Rectal smooth muscle tissue (tissue), 1 donor: ENCODE data around the gene SERTAD2.
A peak's percentile ranks its signal among the peaks of the same experiment; 100 is the strongest.

Experiments
- H3K27ac ChIP-seq: one replicate; pipeline ENCODE4 v1.7.0; 2013; ENCODE audit warnings: low read depth, low read length, inconsistent platforms
- H3K27me3 ChIP-seq: one replicate; pipeline ENCODE4 v1.7.0; 2013; ENCODE audit warnings: low read length; ENCODE audit not compliant: control insufficient read depth, insufficient read depth
- H3K36me3 ChIP-seq: one replicate; pipeline ENCODE4 v1.7.0; 2013; ENCODE audit warnings: low read length; ENCODE audit not compliant: control insufficient read depth, insufficient read depth
- H3K4me1 ChIP-seq: one replicate; pipeline ENCODE4 v1.7.0; 2013; ENCODE audit warnings: low read length; ENCODE audit not compliant: control insufficient read depth, insufficient read depth
- H3K4me3 ChIP-seq: one replicate; pipeline ENCODE4 v1.7.0; 2013; ENCODE audit warnings: low read length
- H3K9ac ChIP-seq: one replicate; pipeline ENCODE4 v1.7.0; 2013; ENCODE audit warnings: low read length

Gene SERTAD2

GRCh38 chr2:64666810-64667438, 13.2 kb upstream of the SERTAD2 start:
- no peak overlapping the region for H3K9ac ChIP-seq
- no peaks in the 10 kb centered on the region for H3K27me3 ChIP-seq
- H3K4me1 ChIP-seq: no peaks in the 10 kb centered on the region
- no peak overlapping the region for H3K27ac ChIP-seq
- H3K4me3 ChIP-seq: no peak overlapping the region
- no peaks in the 10 kb centered on the region for H3K36me3 ChIP-seq

DNA sequence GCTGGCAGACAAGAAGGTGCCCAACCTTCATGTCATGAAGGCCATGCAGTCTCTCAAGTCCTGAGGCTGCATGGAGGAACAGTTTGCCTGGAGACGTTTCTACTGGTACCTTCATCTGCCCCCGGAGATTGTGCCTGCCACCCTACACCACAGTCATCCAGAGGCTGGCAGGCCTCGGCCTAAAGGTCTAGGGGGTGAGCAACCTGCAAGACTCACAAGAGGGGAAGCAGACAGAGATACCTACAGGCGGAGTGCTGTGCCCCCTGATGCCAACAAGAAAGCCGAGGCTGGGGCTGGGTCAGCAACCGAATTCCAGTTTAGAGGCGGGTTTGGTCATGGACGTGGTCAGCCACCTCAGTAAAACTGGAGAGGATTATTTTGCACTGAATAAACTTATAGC, 12.0 kb upstream of the SERTAD2 start:
- Histone ChIP-seq H3K4me3 (no peak overlapping the region), H3K27me3 (no peaks in the 10 kb centered on the region), H3K4me1 (no peaks in the 10 kb centered on the region), H3K36me3 (no peaks in the 10 kb centered on the region), H3K9ac (no peak overlapping the region), H3K27ac (no peak overlapping the region)

GRCh38 chr2:64663402-64663801, 9.7 kb upstream of the SERTAD2 start:
- Histone ChIP-seq H3K27me3 (no peaks in the 10 kb centered on the region), H3K36me3 (no peaks in the 10 kb centered on the region), H3K9ac (no peak overlapping the region), H3K4me3 (no peak overlapping the region), H3K27ac (no peak overlapping the region), H3K4me1 (no peaks in the 10 kb centered on the region)

GRCh38 chr2:64661741-64662169, 8.0 kb upstream of the SERTAD2 start:
- H3K4me1 ChIP-seq: no peaks in the 10 kb centered on the region
- no peak overlapping the region for H3K27ac ChIP-seq
- H3K27me3 ChIP-seq: no peaks in the 10 kb centered on the region
- H3K4me3 ChIP-seq: no peak overlapping the region
- H3K9ac ChIP-seq: no peak overlapping the region
- H3K36me3 ChIP-seq: no peaks in the 10 kb centered on the region

DNA sequence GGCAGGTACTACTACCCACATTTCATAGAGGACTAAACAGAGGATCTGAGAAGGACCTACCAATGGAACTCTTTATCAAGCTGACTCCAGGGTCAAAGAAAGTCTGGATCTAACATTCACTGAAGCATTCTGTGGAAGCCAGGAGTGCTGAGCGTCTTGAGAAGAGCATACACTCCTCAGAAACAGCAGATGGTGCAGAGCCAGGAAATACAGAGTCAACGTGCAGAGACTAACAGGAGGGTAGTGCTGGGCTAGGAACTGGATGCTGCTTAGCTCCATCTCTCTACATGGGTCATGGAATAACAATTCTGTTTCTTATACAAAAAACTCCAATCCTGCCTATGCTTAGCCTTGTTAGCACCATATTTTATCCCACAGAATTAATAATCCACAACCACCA, 5.5 kb upstream of the SERTAD2 start:
- no peak overlapping the region for H3K9ac ChIP-seq
- H3K27ac ChIP-seq: no peak overlapping the region
- H3K4me3 ChIP-seq: no peak overlapping the region
- no peaks in the 10 kb centered on the region for H3K4me1 ChIP-seq
- no peaks in the 10 kb centered on the region for H3K36me3 ChIP-seq
- H3K27me3 ChIP-seq: no peaks in the 10 kb centered on the region

DNA sequence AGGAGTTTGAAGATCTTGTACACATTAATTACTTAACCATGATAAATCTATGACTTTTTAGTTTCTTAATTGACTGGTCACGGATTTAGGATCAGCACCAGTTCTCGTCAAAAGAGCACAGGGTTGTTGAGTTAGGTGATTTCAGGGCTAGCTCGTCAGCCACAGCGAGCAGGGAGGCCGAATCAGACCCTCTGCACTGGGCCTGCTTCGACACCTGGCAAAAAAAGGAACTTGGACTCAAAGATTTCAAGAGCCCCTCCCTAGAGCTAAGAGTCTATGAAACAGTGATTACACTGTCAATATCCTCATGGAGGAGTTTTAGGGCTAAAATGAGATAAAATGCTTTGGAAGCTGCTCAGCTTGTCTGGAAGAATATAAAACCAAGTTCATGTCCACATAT, 4.6 kb upstream of the SERTAD2 start:
- no peak overlapping the region for H3K4me3 ChIP-seq
- H3K4me1 ChIP-seq: no peaks in the 10 kb centered on the region
- H3K9ac ChIP-seq: no peak overlapping the region
- H3K27ac ChIP-seq: no peak overlapping the region
- no peaks in the 10 kb centered on the region for H3K27me3 ChIP-seq
- H3K36me3 ChIP-seq: no peaks in the 10 kb centered on the region

GRCh38 chr2:64657411-64657810, 3.7 kb upstream of the SERTAD2 start:
- H3K36me3 ChIP-seq: no peaks in the 10 kb centered on the region
- no peaks in the 10 kb centered on the region for H3K27me3 ChIP-seq
- H3K4me1 ChIP-seq: peaks cover 4% of the 10 kb centered on the region
- H3K27ac ChIP-seq: no peak overlapping the region
- H3K4me3 ChIP-seq: no peak overlapping the region
- H3K9ac ChIP-seq: no peak overlapping the region

DNA sequence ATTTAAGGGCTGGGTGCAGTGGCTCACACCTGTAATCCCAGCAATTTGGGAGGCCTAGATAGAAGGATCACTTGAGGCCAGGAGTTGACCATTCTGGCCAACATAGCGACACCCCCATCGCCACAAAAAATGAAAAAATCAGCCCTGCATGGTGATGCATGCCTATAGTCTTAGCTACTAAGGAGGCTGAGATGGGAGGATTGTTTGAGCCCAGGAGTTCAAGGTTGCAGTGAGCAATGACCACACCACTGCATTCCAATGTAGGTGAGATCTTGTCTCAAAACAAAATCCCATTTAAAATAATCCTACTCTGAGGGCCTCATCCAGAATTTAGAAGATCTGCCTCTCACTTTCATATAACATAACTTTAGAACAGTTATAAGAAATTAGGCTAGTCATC, 2.7 kb upstream of the SERTAD2 start:
- H3K9ac ChIP-seq: no peak overlapping the region
- no peaks in the 10 kb centered on the region for H3K36me3 ChIP-seq
- H3K4me1 ChIP-seq: peaks cover 8% of the 10 kb centered on the region
- H3K27ac ChIP-seq: no peak overlapping the region
- H3K27me3 ChIP-seq: no peaks in the 10 kb centered on the region
- no peak overlapping the region for H3K4me3 ChIP-seq

GRCh38 chr2:64655873-64656272, 2.2 kb upstream of the SERTAD2 start:
- Histone ChIP-seq H3K27me3 (no peaks in the 10 kb centered on the region), H3K27ac (no peak overlapping the region), H3K4me1 (peaks cover 8% of the 10 kb centered on the region), H3K36me3 (no peaks in the 10 kb centered on the region), H3K9ac (no peak overlapping the region), H3K4me3 (no peak overlapping the region)

DNA sequence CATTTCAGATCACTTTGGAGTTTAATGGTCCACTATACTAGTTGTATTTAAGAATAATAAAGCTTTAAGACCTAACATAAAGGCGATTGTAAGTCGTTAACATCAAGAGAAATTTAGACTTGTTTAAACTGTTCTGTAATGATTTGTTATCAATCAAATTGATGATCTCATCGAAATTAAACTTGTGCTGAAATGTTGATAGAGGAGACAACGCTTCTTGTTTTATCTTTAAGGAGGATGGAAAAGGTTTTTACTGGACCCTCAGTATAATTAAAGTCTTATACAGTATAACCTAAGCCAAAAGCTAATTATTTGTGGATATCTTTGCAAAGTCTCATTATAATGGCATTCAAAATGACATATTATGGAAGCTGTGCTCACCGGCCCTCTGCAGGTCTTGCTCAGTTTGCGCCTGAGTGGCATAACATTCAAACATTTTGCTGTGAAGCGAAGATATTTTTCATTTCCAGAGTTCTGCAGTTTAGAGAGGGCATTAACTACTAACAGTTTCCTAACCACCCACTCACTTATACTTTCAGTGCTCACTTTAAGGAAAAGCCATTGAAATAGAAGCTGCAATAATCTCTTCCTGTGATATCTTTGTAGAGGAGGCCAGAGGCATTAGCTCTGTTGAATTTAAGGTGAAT, 1.4 kb upstream of the SERTAD2 start:
- no peaks in the 10 kb centered on the region for H3K27me3 ChIP-seq
- no peak overlapping the region for H3K9ac ChIP-seq
- H3K4me3 ChIP-seq: peak overlapping the region; percentile 81
- no peaks in the 10 kb centered on the region for H3K36me3 ChIP-seq
- no peak overlapping the region for H3K27ac ChIP-seq
- peaks cover 12% of the 10 kb centered on the region for H3K4me1 ChIP-seq

GRCh38 chr2:64654063-64654811, 524 bp upstream of the SERTAD2 start:
- peak overlapping the region; percentile 81 for H3K4me3 ChIP-seq
- H3K4me1 ChIP-seq: peaks cover 12% of the 10 kb centered on the region

GRCh38 chr2:64652231-64653108, 1.2 kb downstream of the SERTAD2 start:
- Histone ChIP-seq H3K4me1 (peaks cover 12% of the 10 kb centered on the region), H3K27ac (peak overlapping the region; percentile 98), H3K4me3 (peak overlapping the region; percentile 78), H3K9ac (peak overlapping the region; percentile 70), H3K27me3 (no peaks in the 10 kb centered on the region), H3K36me3 (no peaks in the 10 kb centered on the region)

More at GRCh38 chr2:64654063-64654811, 524 bp upstream of the SERTAD2 start:
- Histone ChIP-seq H3K9ac (peak overlapping the region; percentile 82), H3K36me3 (no peaks in the 10 kb centered on the region), H3K27ac (peak overlapping the region; percentile 96), H3K27me3 (no peaks in the 10 kb centered on the region)
